MCF 10A (cell line): ENCODE data around the gene SPRN. TPM values are rescaled to one million over a fixed set of nuclear protein-coding genes. Genes with fewer than 3 reads are reported as not detected.

Source experiments
- BruUV-seq: library from RNA; stranded (reverse); fragments of 400-500 nt; replicated peaks from 2 replicates; lab custom pipeline; 2021; lab: Mats Ljungman, UMichigan
- CTCF ChIA-PET: fragments of 300-600 bp; sonication (Branson Sonifier 250); formaldehyde crosslinking; extraction: SDS; loops from one replicate; lab custom pipeline; 2021; ENCODE audit warnings: antibody characterized with exemption, inconsistent platforms; lab: Yijun Ruan, JAX
- POLR2A ChIA-PET: fragments of 300-600, 350-650 bp; sonication (Branson Sonifier 250); formaldehyde crosslinking; extraction: SDS; loops from one replicate; lab custom pipeline; 2020; ENCODE audit warnings: antibody characterized with exemption, inconsistent platforms; lab: Yijun Ruan, JAX
- DNase-seq: peaks from one replicate; pipeline ENCODE4 v3.0.0-alpha.2; 2018; ENCODE audit not compliant: unreplicated experiment
- H3K27ac Mint-ChIP-seq: one replicate; pipeline ENCODE4 v1.8.0; 2022; ENCODE audit warnings: mild to moderate bottlenecking, low read depth, mixed read lengths; ENCODE audit not compliant: unreplicated experiment
- H3K27me3 Mint-ChIP-seq: one replicate; pipeline ENCODE4 v1.8.0; 2022; ENCODE audit warnings: mixed read lengths; ENCODE audit not compliant: insufficient read depth, unreplicated experiment
- H3K36me3 Mint-ChIP-seq: one replicate; pipeline ENCODE4 v1.8.0; 2022; ENCODE audit warnings: mild to moderate bottlenecking, moderate library complexity, mixed read lengths; ENCODE audit not compliant: insufficient read depth, unreplicated experiment
- H3K4me1 Mint-ChIP-seq: one replicate; pipeline ENCODE4 v1.8.0; 2022; ENCODE audit warnings: mixed read lengths; ENCODE audit not compliant: insufficient read depth, unreplicated experiment
- H3K4me3 Mint-ChIP-seq: one replicate; pipeline ENCODE4 v1.8.0; 2022; ENCODE audit warnings: mild to moderate bottlenecking, moderate library complexity, mixed read lengths; ENCODE audit not compliant: unreplicated experiment
- H3K9me3 Mint-ChIP-seq: one replicate; pipeline ENCODE4 v1.8.0; 2022; ENCODE audit warnings: mixed read lengths; ENCODE audit not compliant: unreplicated experiment
- CTCF ChIP-seq: fragments of 200-600 bp; IDR thresholded peaks from one replicate; pipeline ENCODE4 v1.8.0; 2022; ENCODE audit warnings: antibody characterized with exemption, mild to moderate bottlenecking; ENCODE audit not compliant: unreplicated experiment
- intact Hi-C: fragments of 100-400 bp; cut with micrococcal nuclease; formaldehyde crosslinking; loops from 2 replicates; pipeline ENCODE4 v1.14.1; 2022
- total RNA-seq: library from RNA; stranded (reverse); gene quantifications from 2 replicates; pipeline ENCODE4 v1.2.3, GENCODE V29; 2022

The SPRN gene
- total RNA-seq, 1 experiment from 2014 or later: not detected

DNA sequence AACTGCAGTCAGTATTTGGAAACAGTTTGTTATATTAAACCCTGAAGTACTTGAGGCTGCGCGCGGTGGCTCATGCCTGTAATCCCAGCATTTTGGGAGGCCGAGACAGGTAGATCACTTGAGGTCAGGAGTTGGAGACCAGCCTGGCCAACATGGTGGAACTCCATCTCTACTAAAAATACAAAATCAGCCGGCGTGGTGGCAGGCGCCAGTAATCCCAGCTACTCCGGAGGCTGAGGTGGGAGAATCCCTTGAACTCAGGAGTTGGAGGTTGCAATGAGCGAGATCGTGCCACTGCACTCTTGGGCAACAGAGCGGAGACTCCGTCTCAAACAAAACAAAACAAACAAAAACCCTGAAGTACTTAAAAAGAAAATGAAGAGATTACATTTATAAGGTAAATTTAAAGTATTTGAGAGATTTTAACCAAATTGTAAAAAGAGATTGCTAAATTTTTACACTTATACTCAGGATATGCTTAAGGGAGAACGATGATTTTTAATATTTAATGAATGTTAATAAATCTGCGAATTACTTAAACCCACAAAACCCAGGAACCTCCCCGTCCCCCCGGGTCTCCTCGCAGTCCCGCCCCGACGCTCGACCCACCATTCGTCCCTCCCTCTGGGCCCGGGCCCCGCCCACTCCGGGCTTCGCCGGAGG lies 30.9 kb downstream of the SPRN start:
- no peak for DNase-seq
- no peaks in the 10 kb centered on the region for H3K9me3 Mint-ChIP-seq
- intact Hi-C loops: loop anchor here (10.0 kb wide), 1 partner anchor 69 kb away; no protein-coding TSS in a partner anchor
- peak overlapping the region; percentile 90 for H3K4me3 Mint-ChIP-seq
- H3K27me3 Mint-ChIP-seq: no peaks in the 10 kb centered on the region
- TF ChIP-seq CTCF: no peak
- no peaks in the 10 kb centered on the region for H3K4me1 Mint-ChIP-seq
- H3K27ac Mint-ChIP-seq: peak overlapping the region; percentile 95
- POLR2A ChIA-PET: interaction anchor here (0.7 to 3.3 kb wide), 6 partner anchors 8 to 20 kb away, joined by 3 to 11 read pairs (median 6); partner anchors contain the start of genes ECHS1 and PAOX
- no TSS peak for BruUV-seq
- CTCF ChIA-PET: interaction anchor here (0.7 kb wide), 1 partner anchor 70 kb away, joined by 3 read pairs; no protein-coding TSS in a partner anchor
- H3K36me3 Mint-ChIP-seq: peaks cover 15% of the 10 kb centered on the region

DNA sequence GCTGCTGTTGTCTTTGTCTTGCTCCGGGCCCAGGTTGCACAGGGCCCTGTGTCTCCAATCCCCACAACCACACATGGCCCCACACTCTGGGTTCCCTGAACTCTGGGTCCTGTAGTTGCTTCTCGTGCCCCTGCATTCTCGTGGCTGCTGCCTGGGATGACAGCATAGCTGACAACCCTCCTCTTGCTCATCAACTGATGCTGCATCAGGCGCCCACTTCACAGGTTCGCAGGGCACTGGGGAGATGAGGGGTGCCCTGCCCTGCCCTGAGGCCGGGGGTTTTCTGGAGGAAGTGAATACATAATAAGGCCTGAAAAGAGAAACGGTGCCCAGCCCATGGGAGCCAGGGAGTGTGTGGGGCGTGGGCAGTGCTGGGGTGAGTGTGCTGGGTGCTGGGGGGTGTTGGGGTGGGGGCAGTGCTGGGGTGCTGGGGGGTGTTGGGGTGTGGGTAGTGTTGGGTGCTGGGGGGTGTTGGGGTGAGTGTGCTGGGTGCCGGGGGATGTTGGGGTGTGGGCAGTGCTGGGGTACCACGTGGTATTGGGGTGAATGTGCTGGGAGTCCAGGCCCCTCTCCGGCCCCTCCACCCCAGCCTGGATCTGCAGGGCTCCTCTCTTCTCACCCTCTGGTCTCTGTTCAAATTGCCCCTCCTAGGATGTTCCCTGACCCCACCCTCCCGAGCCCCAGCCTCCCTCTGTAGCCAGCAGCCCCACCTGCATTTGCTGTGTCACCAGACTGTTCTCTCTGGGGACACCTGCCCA lies 32.5 kb downstream of the SPRN start:
- H3K9me3 Mint-ChIP-seq: no peaks in the 10 kb centered on the region
- no peak for DNase-seq
- no peak overlapping the region for H3K27ac Mint-ChIP-seq
- POLR2A ChIA-PET: interaction anchor here (3.3 kb wide), 1 partner anchor 19 kb away, joined by 9 read pairs; the partner anchor contains the start of gene ECHS1
- no peak for TF ChIP-seq CTCF
- BruUV-seq: no TSS peak
- CTCF ChIA-PET: interaction anchor here (0.9 kb wide), 1 partner anchor 62 kb away, joined by 4 read pairs; no protein-coding TSS in a partner anchor
- no peaks in the 10 kb centered on the region for H3K4me1 Mint-ChIP-seq
- no peaks in the 10 kb centered on the region for H3K27me3 Mint-ChIP-seq
- H3K36me3 Mint-ChIP-seq: peaks cover under 1% of the 10 kb centered on the region
- H3K4me3 Mint-ChIP-seq: no peak overlapping the region
- intact Hi-C loops: loop anchor here (10.0 kb wide), 1 partner anchor 67 kb away; no protein-coding TSS in a partner anchor

GRCh38 chr10:133391249-133391635 lies 33.2 kb downstream of the SPRN start:
- Mint-ChIP-seq H3K9me3 (no peaks in the 10 kb centered on the region), H3K36me3 (no peaks in the 10 kb centered on the region), H3K27me3 (no peaks in the 10 kb centered on the region), H3K4me3 (no peak overlapping the region), H3K27ac (peak overlapping the region; percentile 35), H3K4me1 (no peaks in the 10 kb centered on the region)
- DNase-seq: no peak
- no peak for TF ChIP-seq CTCF
- BruUV-seq: no TSS peak
- ChIA-PET CTCF (interaction anchor here (0.9 kb wide), 1 partner anchor 61 kb away, joined by 4 read pairs; no protein-coding TSS in a partner anchor), POLR2A (interaction anchor here (1.1 to 3.3 kb wide), 3 partner anchors 13 to 83 kb away, joined by 3 to 9 read pairs (median 5); partner anchors contain the start of gene ECHS1)
- intact Hi-C loops: loop anchor here (10.0 kb wide), 1 partner anchor 66 kb away; no protein-coding TSS in a partner anchor
